Activated naive CD8-positive, alpha-beta T cell treated with anti-CD3 and anti-CD28 coated beads, Interleukin-2, amount 50 U/mL, for 24 hours (primary cell): ENCODE measurements around the gene CDH13.

Experiments
- ATAC-seq: fragments of 150-1000 bp; cut with Tn5 transposase; one replicate; pipeline ENCODE4 v1.10.0; 2021
- DNase-seq: peaks from one replicate; pipeline ENCODE4 v3.0.0; 2021
- H3K27ac Mint-ChIP-seq: one replicate; pipeline ENCODE4 v1.8.0; 2021; ENCODE audit warnings: mild to moderate bottlenecking, mixed read lengths
- H3K27me3 Mint-ChIP-seq: one replicate; pipeline ENCODE4 v1.8.0; 2021; ENCODE audit warnings: mixed read lengths
- H3K36me3 Mint-ChIP-seq: one replicate; pipeline ENCODE4 v1.8.0; 2021; ENCODE audit warnings: low read depth, mixed read lengths
- H3K4me1 Mint-ChIP-seq: one replicate; pipeline ENCODE4 v1.8.0; 2021; ENCODE audit warnings: mixed read lengths
- H3K4me3 Mint-ChIP-seq: one replicate; pipeline ENCODE4 v1.8.0; 2021; ENCODE audit warnings: mild to moderate bottlenecking, moderate library complexity, mixed read lengths
- H3K9me3 Mint-ChIP-seq: one replicate; pipeline ENCODE4 v1.8.0; 2021; ENCODE audit warnings: mixed read lengths

Gene CDH13

GRCh38 chr16:83714286-83714685, 1087.5 kb downstream of the CDH13 start:
- Mint-ChIP-seq H3K4me1 (no peaks in the 10 kb centered on the region), H3K4me3 (no peak overlapping the region)

DNA sequence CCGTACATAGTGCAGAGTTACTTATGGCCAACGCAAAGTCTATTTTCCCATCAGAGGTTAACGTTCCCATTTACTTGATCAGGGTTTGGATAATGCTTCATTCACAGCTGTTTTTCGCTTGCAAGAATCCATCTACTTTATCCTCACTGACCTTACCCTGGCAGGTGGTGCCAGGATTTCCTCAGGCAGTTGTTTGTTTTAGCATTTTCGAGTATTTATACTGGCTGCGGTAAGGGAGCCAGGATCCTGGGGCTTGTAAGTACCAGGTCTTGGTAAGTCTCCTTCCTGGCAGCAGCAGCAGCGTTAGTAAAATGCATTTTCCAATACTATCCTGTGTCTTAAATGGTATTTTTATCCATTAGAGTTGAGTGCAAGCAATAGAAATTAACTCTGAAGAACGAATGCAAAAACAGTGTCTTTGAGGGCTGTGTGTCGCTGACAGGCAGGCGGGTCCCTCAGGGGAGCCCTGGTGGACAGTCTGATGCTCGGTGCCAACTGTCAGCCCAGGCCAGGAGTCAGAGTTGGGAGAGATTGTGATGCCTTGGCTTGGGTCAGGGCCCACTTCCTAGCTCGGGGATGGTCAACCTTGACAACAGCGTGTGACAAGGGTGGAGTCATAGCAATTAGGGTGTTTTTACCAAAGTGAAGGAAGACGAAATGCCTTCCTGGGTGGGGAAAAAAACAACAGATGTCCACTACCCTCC, 1088.6 kb downstream of the CDH13 start:
- H3K4me1 Mint-ChIP-seq: no peaks in the 10 kb centered on the region
- no peak overlapping the region for H3K27ac Mint-ChIP-seq
- no peak overlapping the region for H3K4me3 Mint-ChIP-seq
- no peaks in the 10 kb centered on the region for H3K9me3 Mint-ChIP-seq
- H3K27me3 Mint-ChIP-seq: peaks cover 2% of the 10 kb centered on the region
- H3K36me3 Mint-ChIP-seq: no peaks in the 10 kb centered on the region
- ATAC-seq (no peak), DNase-seq (no peak)

More at GRCh38 chr16:83714286-83714685, 1087.5 kb downstream of the CDH13 start:
- H3K27me3 Mint-ChIP-seq: peaks cover 2% of the 10 kb centered on the region
- no peak overlapping the region for H3K27ac Mint-ChIP-seq
- H3K36me3 Mint-ChIP-seq: no peaks in the 10 kb centered on the region
- H3K9me3 Mint-ChIP-seq: no peaks in the 10 kb centered on the region
- DNase-seq: no peak
- no peak for ATAC-seq

- no peaks in the 10 kb centered on the region for H3K4me1 Mint-ChIP-seq
- H3K27ac Mint-ChIP-seq: no peak overlapping the region
- no peak for ATAC-seq
- no peaks in the 10 kb centered on the region for H3K9me3 Mint-ChIP-seq
- DNase-seq: no peak
- H3K27me3 Mint-ChIP-seq: no peaks in the 10 kb centered on the region
- H3K36me3 Mint-ChIP-seq: no peaks in the 10 kb centered on the region
- no peak overlapping the region for H3K4me3 Mint-ChIP-seq
Observed at GRCh38 chr16:83717308-83717707, 1090.5 kb downstream of the CDH13 start.

DNA sequence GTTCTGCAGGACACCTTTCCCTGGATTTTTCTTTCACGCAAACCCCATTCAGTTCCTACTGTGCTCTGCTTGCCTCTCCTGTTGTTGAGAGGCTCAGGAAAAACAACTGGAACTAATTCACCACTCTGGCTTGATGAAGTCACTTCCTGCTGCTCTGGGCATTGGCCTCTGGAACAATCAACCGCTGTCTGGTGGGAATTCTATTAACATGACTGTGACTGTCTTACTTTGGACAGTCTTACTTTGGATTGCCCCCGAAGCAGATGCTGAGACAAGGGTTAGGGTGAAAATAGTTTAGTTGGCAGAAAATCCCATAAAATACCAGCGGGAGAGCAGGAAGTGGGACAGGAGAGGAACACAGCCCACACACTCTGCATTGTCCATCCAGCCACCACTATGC, 1091.0 kb downstream of the CDH13 start:
- no peaks in the 10 kb centered on the region for H3K27me3 Mint-ChIP-seq
- no peaks in the 10 kb centered on the region for H3K4me1 Mint-ChIP-seq
- DNase-seq (no peak), ATAC-seq (no peak)
- H3K27ac Mint-ChIP-seq: no peak overlapping the region
- no peak overlapping the region for H3K4me3 Mint-ChIP-seq
- no peaks in the 10 kb centered on the region for H3K9me3 Mint-ChIP-seq
- H3K36me3 Mint-ChIP-seq: no peaks in the 10 kb centered on the region

DNA sequence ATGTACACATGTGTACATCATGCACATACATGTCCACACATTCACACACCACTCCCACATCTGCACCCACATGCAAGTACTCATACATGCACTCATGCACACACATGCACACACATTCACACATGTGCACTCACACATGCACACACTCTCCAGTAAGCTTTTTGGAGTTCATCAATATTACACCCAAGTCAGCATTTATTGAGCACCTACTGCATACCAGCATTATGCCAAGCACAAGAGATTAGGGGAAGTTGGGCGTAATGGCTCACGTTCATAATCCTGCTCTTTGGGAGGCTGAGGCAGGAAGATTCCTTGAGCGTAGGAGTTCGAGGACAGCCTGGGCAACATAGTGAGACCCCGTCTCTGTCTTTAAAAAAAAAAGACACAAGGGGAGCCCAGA, 1093.4 kb downstream of the CDH13 start:
- Mint-ChIP-seq H3K27me3 (no peaks in the 10 kb centered on the region), H3K4me3 (no peak overlapping the region), H3K9me3 (no peaks in the 10 kb centered on the region), H3K36me3 (no peaks in the 10 kb centered on the region), H3K27ac (no peak overlapping the region), H3K4me1 (no peaks in the 10 kb centered on the region)
- DNase-seq (no peak), ATAC-seq (no peak)

GRCh38 chr16:83720981-83721380, 1094.2 kb downstream of the CDH13 start:
- no peaks in the 10 kb centered on the region for H3K4me1 Mint-ChIP-seq
- H3K27me3 Mint-ChIP-seq: no peaks in the 10 kb centered on the region
- no peaks in the 10 kb centered on the region for H3K9me3 Mint-ChIP-seq
- ATAC-seq: no peak
- DNase-seq: no peak
- H3K27ac Mint-ChIP-seq: no peak overlapping the region
- no peaks in the 10 kb centered on the region for H3K36me3 Mint-ChIP-seq
- no peak overlapping the region for H3K4me3 Mint-ChIP-seq

DNA sequence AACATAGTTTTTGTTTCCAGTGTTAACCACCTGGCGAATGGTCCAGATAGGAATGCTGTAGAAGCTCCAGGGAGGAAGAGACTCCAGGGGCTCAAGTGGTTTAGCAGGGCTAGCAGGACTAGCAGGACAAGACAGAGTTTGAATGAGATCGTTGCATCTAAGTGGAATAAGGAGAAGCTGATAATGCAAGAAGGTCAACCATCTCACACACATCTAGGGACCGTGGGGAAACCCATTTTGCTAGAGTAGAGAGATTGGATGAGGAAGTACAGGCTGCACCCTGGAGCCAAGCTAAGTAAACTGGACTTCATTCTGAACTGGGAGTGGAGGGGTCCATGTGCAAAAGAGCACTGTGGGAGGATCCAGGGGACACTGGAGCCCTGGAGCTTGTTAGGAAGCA, 1094.9 kb downstream of the CDH13 start:
- no peak overlapping the region for H3K27ac Mint-ChIP-seq
- H3K36me3 Mint-ChIP-seq: no peaks in the 10 kb centered on the region
- DNase-seq (no peak), ATAC-seq (no peak)
- no peaks in the 10 kb centered on the region for H3K9me3 Mint-ChIP-seq
- no peaks in the 10 kb centered on the region for H3K27me3 Mint-ChIP-seq
- H3K4me1 Mint-ChIP-seq: no peaks in the 10 kb centered on the region
- no peak overlapping the region for H3K4me3 Mint-ChIP-seq

GRCh38 chr16:83722456-83723183, 1095.9 kb downstream of the CDH13 start:
- Mint-ChIP-seq H3K27me3 (no peaks in the 10 kb centered on the region), H3K4me1 (no peaks in the 10 kb centered on the region), H3K36me3 (no peaks in the 10 kb centered on the region), H3K9me3 (no peaks in the 10 kb centered on the region), H3K27ac (no peak overlapping the region), H3K4me3 (no peak overlapping the region)
- ATAC-seq: no peak
- DNase-seq: no peak

- DNase-seq (no peak), ATAC-seq (no peak)
- Mint-ChIP-seq H3K4me3 (no peak overlapping the region), H3K36me3 (no peaks in the 10 kb centered on the region), H3K9me3 (no peaks in the 10 kb centered on the region), H3K27ac (no peak overlapping the region), H3K4me1 (no peaks in the 10 kb centered on the region), H3K27me3 (no peaks in the 10 kb centered on the region)
Observed at GRCh38 chr16:83723244-83723643, 1096.5 kb downstream of the CDH13 start.

DNA sequence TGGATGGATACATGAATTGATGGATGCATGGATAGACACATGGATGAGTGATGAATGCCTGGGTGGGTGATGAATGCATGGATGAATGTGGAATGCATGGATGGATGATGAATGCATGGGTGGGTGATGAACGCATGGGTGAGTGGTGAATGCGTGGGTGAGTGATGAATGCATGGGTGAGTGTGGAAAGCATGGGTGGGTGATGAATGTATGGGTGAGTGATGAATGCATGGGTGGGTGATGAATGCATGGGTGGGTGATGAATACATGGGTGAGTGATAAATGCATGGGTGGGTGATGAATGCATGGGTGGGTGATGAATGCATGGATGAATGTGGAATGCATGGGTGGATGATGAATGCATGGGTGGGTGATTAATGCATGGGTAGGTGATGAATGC, 1097.1 kb downstream of the CDH13 start:
- no peaks in the 10 kb centered on the region for H3K27me3 Mint-ChIP-seq

GRCh38 chr16:83724585-83724984, 1097.8 kb downstream of the CDH13 start:
- no peak for DNase-seq

More for the DNA sequence above, 1097.1 kb downstream of the CDH13 start:
- no peak overlapping the region for H3K27ac Mint-ChIP-seq
- H3K4me1 Mint-ChIP-seq: no peaks in the 10 kb centered on the region
- no peaks in the 10 kb centered on the region for H3K36me3 Mint-ChIP-seq
- ATAC-seq: no peak
- no peak for DNase-seq
- no peak overlapping the region for H3K4me3 Mint-ChIP-seq
- no peaks in the 10 kb centered on the region for H3K9me3 Mint-ChIP-seq

GRCh38 chr16:83725313-83725712, 1098.5 kb downstream of the CDH13 start:
- Mint-ChIP-seq H3K4me1 (no peaks in the 10 kb centered on the region), H3K27me3 (no peaks in the 10 kb centered on the region), H3K27ac (no peak overlapping the region), H3K9me3 (no peaks in the 10 kb centered on the region), H3K4me3 (no peak overlapping the region), H3K36me3 (no peaks in the 10 kb centered on the region)
- ATAC-seq (no peak), DNase-seq (no peak)

More at GRCh38 chr16:83724585-83724984, 1097.8 kb downstream of the CDH13 start:
- H3K27ac Mint-ChIP-seq: no peak overlapping the region
- H3K4me1 Mint-ChIP-seq: no peaks in the 10 kb centered on the region
- no peak overlapping the region for H3K4me3 Mint-ChIP-seq
- ATAC-seq: no peak
- H3K9me3 Mint-ChIP-seq: no peaks in the 10 kb centered on the region
- H3K36me3 Mint-ChIP-seq: no peaks in the 10 kb centered on the region
- no peaks in the 10 kb centered on the region for H3K27me3 Mint-ChIP-seq

- Mint-ChIP-seq H3K9me3 (peaks cover 8% of the 10 kb centered on the region), H3K4me1 (no peaks in the 10 kb centered on the region), H3K27me3 (no peaks in the 10 kb centered on the region), H3K36me3 (no peaks in the 10 kb centered on the region), H3K27ac (no peak overlapping the region), H3K4me3 (no peak overlapping the region)
- no peak for DNase-seq
- ATAC-seq: no peak
Observed at GRCh38 chr16:83727018-83727417, 1100.2 kb downstream of the CDH13 start.

DNA sequence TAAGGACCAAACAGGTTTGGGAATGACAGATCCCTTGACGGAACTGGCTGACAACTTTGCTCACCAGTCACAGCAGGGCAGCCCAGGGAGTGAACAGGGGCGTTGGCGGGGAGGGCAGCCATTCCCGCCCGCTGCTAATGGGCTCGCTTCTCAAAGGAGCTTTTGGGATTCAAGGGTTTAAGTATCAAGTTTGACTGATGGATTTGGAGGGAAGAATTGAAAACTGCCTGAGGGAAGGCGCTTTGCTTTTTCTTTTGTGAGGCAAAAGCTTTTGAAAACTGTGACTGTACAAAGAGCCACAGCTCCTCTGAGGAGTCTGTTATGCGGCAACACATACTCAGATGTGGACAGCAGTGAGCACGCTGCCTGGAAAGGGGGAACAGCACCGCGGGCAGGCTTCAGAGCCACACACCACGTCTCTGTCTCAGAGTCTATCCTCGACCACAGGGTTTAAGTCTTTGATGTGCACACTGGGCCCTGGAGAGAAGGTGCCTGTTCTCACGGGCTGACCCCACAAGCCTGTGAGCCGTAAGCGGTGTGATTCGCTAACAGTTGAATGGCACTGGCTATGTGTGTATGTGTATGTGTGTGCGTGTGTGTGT, 1101.1 kb downstream of the CDH13 start:
- no peaks in the 10 kb centered on the region for H3K4me1 Mint-ChIP-seq
- H3K9me3 Mint-ChIP-seq: peaks cover 8% of the 10 kb centered on the region
- DNase-seq (no peak), ATAC-seq (no peak)
- no peaks in the 10 kb centered on the region for H3K36me3 Mint-ChIP-seq
- H3K27me3 Mint-ChIP-seq: no peaks in the 10 kb centered on the region
- H3K4me3 Mint-ChIP-seq: no peak overlapping the region
- no peak overlapping the region for H3K27ac Mint-ChIP-seq

- ATAC-seq (no peak), DNase-seq (no peak)
- Mint-ChIP-seq H3K4me3 (no peak overlapping the region), H3K36me3 (no peaks in the 10 kb centered on the region), H3K27ac (no peak overlapping the region), H3K27me3 (no peaks in the 10 kb centered on the region), H3K4me1 (no peaks in the 10 kb centered on the region), H3K9me3 (peaks cover 8% of the 10 kb centered on the region)
Observed at GRCh38 chr16:83728492-83728891, 1101.7 kb downstream of the CDH13 start.
